Skeletal muscle satellite cell (primary cell): Measurements from ENCODE around the gene DLK1.
A peak's percentile ranks its signal among the peaks of the same experiment; 100 is the strongest.

ENCODE experiments used
- H3K27me3 ChIP-seq: 2 replicates; pipeline ENCODE4 v1.7.0; 2013; ENCODE audit warnings: low read length; ENCODE audit not compliant: control insufficient read depth, insufficient read depth
- H3K36me3 ChIP-seq: 2 replicates; pipeline ENCODE4 v1.7.0; 2013; ENCODE audit warnings: mild to moderate bottlenecking, control low read depth, low read length; ENCODE audit not compliant: insufficient read depth
- H3K4me1 ChIP-seq: 2 replicates; pipeline ENCODE4 v1.7.0; 2013; ENCODE audit warnings: low read length; ENCODE audit not compliant: control insufficient read depth, insufficient read depth
- H3K4me2 ChIP-seq: 2 replicates; pipeline ENCODE4 v1.7.0; 2013; ENCODE audit warnings: mild to moderate bottlenecking, low read length
- H3K4me3 ChIP-seq: 2 replicates; pipeline ENCODE4 v1.7.0; 2013; ENCODE audit warnings: low read length
- H3K9ac ChIP-seq: 2 replicates; pipeline ENCODE4 v1.7.0; 2013; ENCODE audit warnings: mild to moderate bottlenecking, low read depth, low read length, moderate library complexity
- H3K9me3 ChIP-seq: replicated peaks from 2 replicates; pipeline ENCODE4 v1.7.0; 2013; ENCODE audit warnings: mild to moderate bottlenecking, control low read depth, low read length

Gene DLK1

DNA sequence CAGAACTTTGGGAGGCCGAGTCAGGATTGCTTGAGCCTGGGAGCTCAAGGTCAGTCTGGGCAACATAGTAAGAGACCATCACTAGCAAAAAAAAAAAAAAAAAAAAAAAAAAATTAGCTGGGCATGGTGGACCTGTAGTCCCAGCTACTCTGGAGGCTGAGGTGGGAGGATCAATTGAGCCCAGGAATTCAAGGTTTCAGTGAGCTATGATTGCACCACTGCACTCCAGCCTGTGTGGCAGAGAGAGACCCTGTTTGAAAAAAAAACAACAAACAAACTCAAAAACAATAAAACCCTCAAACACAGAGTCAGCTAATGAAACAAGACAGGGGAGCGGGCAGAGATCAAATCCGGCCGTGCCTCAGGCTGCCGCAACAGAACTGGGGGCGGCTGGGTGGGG lies 41.7 kb upstream of the DLK1 start:
- Histone ChIP-seq H3K9me3 (no peaks in the 10 kb centered on the region), H3K4me1 (peaks cover 27% of the 10 kb centered on the region), H3K4me2 (no peak overlapping the region), H3K4me3 (no peak overlapping the region), H3K36me3 (no peaks in the 10 kb centered on the region), H3K27me3 (peaks cover 2% of the 10 kb centered on the region), H3K9ac (no peak overlapping the region)

DNA sequence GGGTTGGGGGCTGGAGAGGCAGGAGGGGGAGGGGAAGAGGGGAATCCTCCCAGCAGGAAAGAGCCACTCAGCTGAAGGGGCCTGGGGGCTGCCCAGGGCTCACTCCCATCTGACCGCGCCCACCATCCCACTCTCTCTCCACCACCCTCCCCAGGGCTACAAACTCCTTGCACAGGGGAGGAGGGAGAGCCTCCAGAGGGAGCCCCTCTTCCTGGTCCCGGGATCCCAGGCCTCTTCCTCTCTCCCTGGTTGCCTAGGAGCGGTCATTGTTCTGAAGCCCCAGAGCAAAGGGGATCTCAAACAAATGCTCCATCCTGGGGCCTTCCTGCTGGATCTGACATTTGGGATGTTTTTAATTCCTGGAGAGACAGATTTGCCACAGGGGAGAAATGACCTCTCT lies 39.8 kb upstream of the DLK1 start:
- Histone ChIP-seq H3K9me3 (no peaks in the 10 kb centered on the region), H3K4me2 (no peak overlapping the region), H3K27me3 (peaks cover 2% of the 10 kb centered on the region), H3K9ac (no peak overlapping the region), H3K4me1 (peaks cover 25% of the 10 kb centered on the region), H3K4me3 (no peak overlapping the region), H3K36me3 (no peaks in the 10 kb centered on the region)

DNA sequence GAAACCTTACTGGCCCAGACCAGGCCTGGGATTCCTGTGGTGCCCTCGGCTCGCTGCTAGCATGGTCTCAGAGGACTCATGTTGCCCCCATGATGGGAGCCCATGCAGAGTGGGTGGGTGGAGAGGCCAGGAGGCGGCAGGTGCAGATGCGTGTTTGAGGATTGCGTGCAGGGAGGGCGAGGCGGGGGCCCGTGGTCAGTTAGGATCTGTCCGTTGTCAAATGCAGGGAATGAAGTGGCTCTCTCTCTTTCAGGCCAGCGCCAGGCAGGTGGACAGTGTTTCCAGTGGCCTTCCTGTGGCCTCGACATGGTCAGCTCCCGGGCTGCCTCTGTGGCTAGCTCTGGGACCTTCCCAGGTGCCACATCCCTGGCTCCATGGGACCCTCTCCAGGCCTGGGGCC lies 39.3 kb upstream of the DLK1 start:
- H3K4me1 ChIP-seq = peaks cover 30% of the 10 kb centered on the region
- H3K9ac ChIP-seq = no peak overlapping the region
- no peak overlapping the region for H3K4me2 ChIP-seq
- no peak overlapping the region for H3K4me3 ChIP-seq
- H3K9me3 ChIP-seq = no peaks in the 10 kb centered on the region
- no peaks in the 10 kb centered on the region for H3K36me3 ChIP-seq
- peaks cover 2% of the 10 kb centered on the region for H3K27me3 ChIP-seq

DNA sequence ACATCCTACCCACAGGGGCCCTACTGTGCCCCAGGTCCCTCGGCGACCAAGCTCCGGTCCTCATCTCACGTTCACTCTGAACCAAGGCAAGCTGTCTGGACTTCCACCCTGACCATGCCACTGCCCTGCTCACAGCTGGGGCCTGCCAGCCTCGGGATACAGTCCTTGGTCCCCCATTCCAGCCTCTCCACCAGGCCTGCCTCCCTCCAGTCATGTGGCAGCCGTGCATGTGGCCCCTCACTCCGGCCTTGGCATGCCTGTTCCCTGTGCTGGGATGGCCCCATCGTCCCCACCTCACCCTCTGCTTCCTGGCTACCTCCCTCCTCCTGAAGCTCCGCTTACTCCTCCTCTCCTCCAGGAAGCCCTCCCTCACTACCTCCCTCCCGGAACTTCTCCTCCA lies 38.6 kb upstream of the DLK1 start:
- H3K4me3 ChIP-seq = no peak overlapping the region
- H3K4me1 ChIP-seq = peaks cover 36% of the 10 kb centered on the region
- H3K4me2 ChIP-seq = no peak overlapping the region
- H3K9ac ChIP-seq = no peak overlapping the region
- H3K27me3 ChIP-seq = no peaks in the 10 kb centered on the region
- H3K36me3 ChIP-seq = no peaks in the 10 kb centered on the region
- H3K9me3 ChIP-seq = no peaks in the 10 kb centered on the region

DNA sequence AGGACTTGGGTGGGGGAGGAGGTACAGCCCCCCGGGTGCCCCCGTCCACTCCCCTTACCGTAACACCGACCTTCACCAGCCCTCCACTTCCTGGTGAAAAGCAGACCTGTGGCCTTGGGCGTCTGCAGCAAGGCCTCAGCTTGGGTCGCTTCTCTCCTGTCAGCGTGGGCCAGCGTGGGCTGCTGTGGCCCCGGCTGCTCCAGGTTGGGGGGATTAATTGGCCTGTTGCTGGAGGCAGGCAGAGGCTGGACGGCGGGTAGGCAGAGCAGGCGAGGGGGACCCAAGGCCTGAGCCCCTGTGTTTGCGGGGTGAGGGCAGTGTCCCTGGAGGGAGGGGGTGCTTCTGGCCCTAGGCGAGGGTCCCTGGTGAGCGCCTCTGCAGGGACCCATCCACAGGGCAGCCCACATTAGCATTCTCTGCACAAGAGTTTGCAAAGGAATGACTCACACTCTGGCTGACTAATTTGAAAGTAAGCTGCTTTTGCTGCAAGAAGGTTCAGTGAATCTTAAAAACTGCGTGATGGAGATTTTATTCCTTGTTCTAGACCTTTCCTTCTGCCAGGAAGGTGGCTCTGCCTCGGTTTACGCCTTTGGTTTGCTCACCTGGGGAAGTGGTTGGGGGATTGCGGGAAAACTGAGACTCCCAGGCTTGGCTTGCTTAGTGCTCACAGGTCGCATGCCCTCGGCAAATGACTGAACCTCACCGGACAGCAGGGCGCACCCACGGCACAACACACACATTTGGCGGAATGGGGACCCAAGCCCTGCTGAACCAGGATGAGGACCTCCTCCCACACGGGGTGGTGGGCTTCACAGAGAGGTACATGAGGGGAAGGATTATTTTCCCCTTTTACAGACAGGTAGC lies 37.9 kb upstream of the DLK1 start:
- Histone ChIP-seq H3K4me3 (no peak overlapping the region), H3K36me3 (no peaks in the 10 kb centered on the region), H3K4me1 (peaks cover 42% of the 10 kb centered on the region), H3K9me3 (no peaks in the 10 kb centered on the region), H3K9ac (no peak overlapping the region), H3K4me2 (peak overlapping the region; percentile 16), H3K27me3 (no peaks in the 10 kb centered on the region)

DNA sequence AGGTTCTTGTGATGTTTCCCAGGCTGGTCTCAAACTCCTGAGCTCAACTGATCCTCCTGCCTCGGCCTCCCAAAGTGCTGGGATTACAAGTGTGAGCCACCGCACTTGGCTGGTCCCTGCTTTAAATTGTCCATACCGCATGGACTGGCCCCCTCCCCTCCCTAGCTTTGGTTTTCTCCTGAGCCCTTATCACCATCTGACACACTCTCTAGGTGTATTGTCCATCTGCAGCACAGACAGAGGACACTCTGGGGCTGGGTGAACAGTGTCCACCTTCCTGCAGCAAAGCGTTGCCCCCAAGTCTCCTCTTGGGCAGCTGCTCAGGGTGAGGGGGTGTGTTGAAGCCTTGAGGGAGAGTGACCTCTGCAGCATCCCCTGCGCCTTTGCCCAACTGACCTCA lies 36.0 kb upstream of the DLK1 start:
- Histone ChIP-seq H3K9me3 (no peaks in the 10 kb centered on the region), H3K27me3 (no peaks in the 10 kb centered on the region), H3K4me3 (no peak overlapping the region), H3K9ac (no peak overlapping the region), H3K4me1 (peaks cover 51% of the 10 kb centered on the region), H3K4me2 (no peak overlapping the region), H3K36me3 (no peaks in the 10 kb centered on the region)

DNA sequence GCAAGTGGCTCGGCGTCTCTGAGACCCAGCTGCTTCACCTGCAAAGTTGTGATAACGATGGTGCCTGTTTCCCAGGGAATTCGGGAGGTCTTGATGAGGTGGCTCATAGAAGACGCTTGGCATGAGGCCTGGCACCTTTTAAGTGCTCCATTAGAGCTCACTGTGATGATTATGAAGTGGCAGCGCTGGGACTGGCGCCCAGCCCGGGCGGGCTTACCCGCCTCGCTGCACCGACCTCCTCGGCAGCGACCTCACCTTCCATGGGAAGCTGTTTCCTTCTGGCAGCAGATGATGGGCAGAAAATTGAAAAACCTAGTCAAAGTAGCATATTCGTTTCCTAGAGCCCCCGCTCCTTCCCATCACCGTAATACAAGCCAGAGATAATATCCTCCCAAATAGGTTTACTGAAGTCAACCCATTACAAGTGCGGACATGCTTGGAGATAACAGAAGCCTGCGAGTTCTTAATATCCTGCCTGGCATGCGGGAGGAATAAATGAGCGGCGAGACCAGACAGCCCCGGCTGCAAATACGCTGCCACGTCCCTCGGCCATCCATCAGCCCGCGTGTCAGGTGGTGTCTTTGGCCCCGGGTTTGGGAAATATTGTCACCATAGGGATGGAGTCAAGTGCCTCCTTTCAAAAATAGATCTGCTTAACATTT lies 35.2 kb upstream of the DLK1 start:
- peak overlapping the region; percentile 75 for H3K4me2 ChIP-seq
- peaks cover 51% of the 10 kb centered on the region for H3K4me1 ChIP-seq
- no peaks in the 10 kb centered on the region for H3K36me3 ChIP-seq
- H3K27me3 ChIP-seq = no peaks in the 10 kb centered on the region
- peak overlapping the region; percentile 74 for H3K9ac ChIP-seq
- no peaks in the 10 kb centered on the region for H3K9me3 ChIP-seq
- peak overlapping the region; percentile 54 for H3K4me3 ChIP-seq

DNA sequence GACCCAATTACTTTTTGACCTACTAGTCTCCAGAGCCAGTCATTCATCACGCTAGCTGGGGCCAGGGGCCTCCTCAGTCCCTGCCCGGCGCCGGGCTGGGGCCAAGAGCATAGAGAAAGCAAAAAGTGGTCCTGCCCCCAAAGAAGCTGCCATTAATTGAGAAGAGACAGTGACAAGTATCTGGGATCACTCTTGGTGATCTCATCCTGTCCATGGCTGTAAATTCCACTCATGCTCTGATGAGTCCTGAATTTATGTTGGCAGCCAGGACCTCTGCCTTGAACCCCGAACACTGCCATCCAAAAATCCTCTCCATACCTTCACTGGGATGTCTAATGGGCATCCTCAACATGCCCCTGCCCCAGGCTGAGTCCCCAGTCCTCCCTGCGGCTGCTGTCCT lies 34.4 kb upstream of the DLK1 start:
- peak overlapping the region; percentile 75 for H3K4me2 ChIP-seq
- no peaks in the 10 kb centered on the region for H3K36me3 ChIP-seq
- H3K4me3 ChIP-seq = peak overlapping the region; percentile 54
- no peaks in the 10 kb centered on the region for H3K9me3 ChIP-seq
- peak overlapping the region; percentile 74 for H3K9ac ChIP-seq
- H3K27me3 ChIP-seq = no peaks in the 10 kb centered on the region
- H3K4me1 ChIP-seq = peaks cover 51% of the 10 kb centered on the region

DNA sequence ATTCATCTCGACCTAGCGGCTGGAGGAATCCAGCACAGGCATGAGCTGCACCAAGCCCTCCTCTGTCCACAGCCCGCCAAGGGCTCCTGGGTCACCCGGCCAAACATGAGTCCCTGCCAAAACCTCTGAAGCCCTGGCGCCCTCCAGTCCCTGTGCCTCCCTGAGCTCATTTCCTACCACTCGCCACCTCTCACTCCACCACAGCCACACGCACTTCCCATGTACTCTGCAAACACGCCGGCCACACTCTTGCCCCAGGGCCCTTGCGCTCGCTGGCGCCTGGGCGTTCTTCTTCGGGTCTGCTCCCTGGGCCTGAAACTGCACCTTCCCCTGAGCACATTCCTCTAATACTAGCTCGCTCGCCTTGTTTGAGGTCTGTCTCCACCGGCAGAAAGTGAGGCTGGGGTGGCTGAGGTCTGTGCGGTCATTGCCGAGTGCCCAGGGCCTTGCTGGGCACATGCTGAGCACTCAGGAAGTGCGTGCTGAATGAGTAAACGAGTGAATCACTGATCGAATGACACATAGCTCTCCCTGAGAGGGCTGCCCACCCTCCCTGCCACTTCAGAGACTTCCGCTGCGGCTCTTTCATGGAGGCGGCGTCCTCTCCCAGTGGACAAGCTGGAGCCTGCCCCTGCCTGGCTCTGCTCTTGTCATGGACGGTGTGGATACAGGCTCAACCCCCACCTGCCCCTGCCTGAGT lies 33.7 kb upstream of the DLK1 start:
- H3K27me3 ChIP-seq = no peaks in the 10 kb centered on the region
- H3K36me3 ChIP-seq = no peaks in the 10 kb centered on the region
- peaks cover 51% of the 10 kb centered on the region for H3K4me1 ChIP-seq
- peak overlapping the region; percentile 54 for H3K4me3 ChIP-seq
- H3K9me3 ChIP-seq = no peaks in the 10 kb centered on the region
- peak overlapping the region; percentile 74 for H3K9ac ChIP-seq
- peak overlapping the region; percentile 75 for H3K4me2 ChIP-seq

DNA sequence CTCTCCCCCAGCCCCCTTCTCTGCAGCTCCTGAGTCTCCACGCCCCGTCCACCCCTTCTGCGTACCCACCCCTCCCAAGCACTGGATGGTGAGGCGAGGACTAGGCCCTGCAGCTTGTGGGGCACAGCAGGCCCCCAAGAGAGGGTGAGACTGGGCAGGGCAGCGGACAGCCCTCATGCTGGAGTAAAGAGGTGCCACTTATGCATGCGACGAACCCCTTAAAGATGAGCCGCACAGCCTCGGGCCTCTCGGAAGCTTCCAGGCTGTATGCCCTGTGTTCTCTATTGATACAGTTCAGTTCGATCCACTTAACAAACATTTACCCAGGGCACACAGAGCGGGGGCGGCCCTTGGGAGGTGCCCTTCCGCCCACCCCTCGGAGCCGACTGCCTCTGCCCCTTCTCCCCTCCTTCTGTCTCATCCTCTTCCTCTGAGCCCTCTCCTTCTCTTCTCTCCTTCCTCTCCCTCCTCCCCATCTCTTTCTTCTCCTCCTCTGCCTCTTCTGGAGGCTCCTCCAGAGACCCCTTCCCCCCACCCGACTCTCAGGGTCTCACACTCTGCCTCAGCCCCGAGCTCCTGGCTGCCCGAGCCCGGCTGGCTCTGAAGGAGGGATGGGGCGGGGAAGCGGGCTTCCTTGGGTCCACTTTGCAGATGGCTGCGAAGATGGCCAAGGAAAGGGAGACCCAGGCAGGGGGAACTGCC lies 32.7 kb upstream of the DLK1 start:
- Histone ChIP-seq H3K4me3 (no peak overlapping the region), H3K4me2 (no peak overlapping the region), H3K4me1 (peaks cover 41% of the 10 kb centered on the region), H3K27me3 (no peaks in the 10 kb centered on the region), H3K9me3 (no peaks in the 10 kb centered on the region), H3K36me3 (no peaks in the 10 kb centered on the region), H3K9ac (no peak overlapping the region)
